IPS DF 6.9 (cell line): ENCODE results near the gene ZNF225.
A peak's percentile ranks its signal among the peaks of the same experiment; 100 is the strongest.
"Not testable (repeated sequence)": the region's sequence is repeated elsewhere in the genome, so short reads cannot be mapped to it uniquely, and the experiment has no call there.

Experiments used
- DNase-seq: peaks from one replicate; pipeline ENCODE4 v3.0.0-alpha.2; 2013; ENCODE audit warnings: low read depth, low spot score
- H3K27ac ChIP-seq: one replicate; pipeline ENCODE4 v1.5.1; 2013; ENCODE audit warnings: low read length, control low read depth
- H3K27me3 ChIP-seq: 2 replicates; pipeline ENCODE4 v1.6.1; 2013; ENCODE audit warnings: mild to moderate bottlenecking, low read length; ENCODE audit not compliant: control insufficient read depth, insufficient read depth
- H3K36me3 ChIP-seq: 2 replicates; pipeline ENCODE4 v1.6.1; 2013; ENCODE audit warnings: low read length; ENCODE audit not compliant: control insufficient read depth, insufficient read depth
- H3K4me1 ChIP-seq: 2 replicates; pipeline ENCODE4 v1.6.1; 2013; ENCODE audit warnings: low read length; ENCODE audit not compliant: control insufficient read depth, insufficient read depth
- H3K4me3 ChIP-seq: 2 replicates; pipeline ENCODE4 v1.5.1; 2013; ENCODE audit warnings: mild to moderate bottlenecking, low read length
- H3K9me3 ChIP-seq: 2 replicates; pipeline ENCODE4 v1.6.1; 2013; ENCODE audit warnings: low read length, inconsistent platforms; ENCODE audit not compliant: control insufficient read depth, insufficient read depth
- WGBS: extraction: QIAGEN DNeasy Blood & Tissue Kit; methylation state at CpG from one replicate; pipeline ENCODE4 v1.1.7; 2013; ENCODE audit warnings: mixed read lengths, missing lambda C conversion rate; ENCODE audit not compliant: insufficient read length, insufficient coverage; 5-methylcytosine and 5-hydroxymethylcytosine counted together

ZNF225 gene

DNA sequence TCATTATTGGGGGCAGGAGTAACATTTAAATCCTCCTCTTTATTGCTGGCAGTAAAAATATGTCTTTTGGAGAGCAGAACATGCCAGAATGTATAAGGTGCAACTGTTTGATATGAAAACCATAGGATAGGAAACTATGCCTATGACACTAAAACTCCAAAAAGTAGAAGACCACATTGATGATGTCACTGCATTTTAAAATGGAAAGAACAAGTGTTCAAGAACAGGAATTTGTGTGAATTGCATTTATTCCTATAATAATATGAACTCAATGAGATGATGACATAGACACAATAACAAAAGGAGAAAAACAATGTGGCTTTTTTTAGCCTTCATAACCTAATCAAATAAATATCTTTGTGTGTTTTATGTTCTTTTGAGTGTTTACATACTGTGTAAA is 3.7 kb upstream of the ZNF225 start:
- DNase-seq = no peak
- Histone ChIP-seq H3K27ac (no peak overlapping the region), H3K36me3 (peaks cover 16% of the 10 kb centered on the region; the same call in 1 of the 2 replicates), H3K4me3 (no peak overlapping the region), H3K27me3 (no peaks in the 10 kb centered on the region), H3K4me1 (no peaks in the 10 kb centered on the region), H3K9me3 (peaks cover 4% of the 10 kb centered on the region)

GRCh38 chr19:44111910-44112463 is 1.2 kb upstream of the ZNF225 start:
- Histone ChIP-seq H3K4me3 (peak overlapping the region; percentile 49; the same call in 1 of the 2 replicates), H3K36me3 (peaks cover 8% of the 10 kb centered on the region; the same call in 1 of the 2 replicates), H3K4me1 (no peaks in the 10 kb centered on the region), H3K27ac (no peak overlapping the region), H3K9me3 (peaks cover under 1% of the 10 kb centered on the region; the same call in 1 of the 2 replicates), H3K27me3 (no peaks in the 10 kb centered on the region)
- WGBS = no CpG with 5 or more reads among the region's 17 CpGs
- DNase-seq = peak; percentile 80

- Histone ChIP-seq H3K27me3 (no peaks in the 10 kb centered on the region), H3K4me3 (peak overlapping the region; percentile 64; the same call in 1 of the 2 replicates), H3K36me3 (peaks cover 3% of the 10 kb centered on the region; the same call in 1 of the 2 replicates), H3K9me3 (no peaks in the 10 kb centered on the region; the same call in 1 of the 2 replicates), H3K27ac (no peak overlapping the region), H3K4me1 (no peaks in the 10 kb centered on the region)
- DNase-seq = no peak
- no CpG with 5 or more reads among the region's 11 CpGs for WGBS
These were observed 429 bp upstream of the ZNF225 start for GRCh38 chr19:44112802-44113137.

DNA sequence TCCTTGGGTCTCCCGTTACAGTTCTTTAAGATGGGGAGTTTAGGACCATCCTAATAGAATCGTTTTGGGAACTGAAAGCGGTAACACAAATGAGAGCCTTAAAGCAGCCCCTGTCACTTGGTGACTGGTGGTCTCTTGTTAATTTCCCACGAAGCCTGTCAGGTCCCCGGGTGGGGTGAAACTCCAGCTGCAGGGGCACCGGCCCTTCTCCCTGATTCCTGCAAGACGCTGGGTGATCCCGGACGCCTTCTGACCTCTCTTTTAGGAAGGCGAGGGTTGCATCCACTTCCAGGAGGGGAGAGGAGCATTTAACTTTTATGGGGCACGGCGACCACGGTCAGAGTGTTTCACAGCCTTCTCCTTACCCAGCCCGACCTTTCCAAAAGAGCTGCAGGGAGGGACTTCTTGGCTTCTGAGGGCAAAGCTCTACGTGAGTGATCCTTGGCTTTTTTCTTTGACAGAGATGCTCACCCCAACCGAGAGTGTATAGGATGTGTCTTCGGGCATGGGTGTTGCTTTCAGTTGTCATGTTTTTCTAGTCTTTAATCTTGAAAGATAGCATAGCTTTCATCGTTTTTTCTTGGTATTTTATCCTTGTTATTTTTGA is 688 bp downstream of the ZNF225 start:
- Histone ChIP-seq H3K36me3 (peaks cover 5% of the 10 kb centered on the region; the same call in 1 of the 2 replicates), H3K4me3 (peak overlapping the region; percentile 89), H3K9me3 (no peaks in the 10 kb centered on the region), H3K27ac (no peak overlapping the region), H3K4me1 (no peaks in the 10 kb centered on the region), H3K27me3 (no peaks in the 10 kb centered on the region)
- no peak for DNase-seq
- no CpG with 5 or more reads among the region's 18 CpGs for WGBS

DNA sequence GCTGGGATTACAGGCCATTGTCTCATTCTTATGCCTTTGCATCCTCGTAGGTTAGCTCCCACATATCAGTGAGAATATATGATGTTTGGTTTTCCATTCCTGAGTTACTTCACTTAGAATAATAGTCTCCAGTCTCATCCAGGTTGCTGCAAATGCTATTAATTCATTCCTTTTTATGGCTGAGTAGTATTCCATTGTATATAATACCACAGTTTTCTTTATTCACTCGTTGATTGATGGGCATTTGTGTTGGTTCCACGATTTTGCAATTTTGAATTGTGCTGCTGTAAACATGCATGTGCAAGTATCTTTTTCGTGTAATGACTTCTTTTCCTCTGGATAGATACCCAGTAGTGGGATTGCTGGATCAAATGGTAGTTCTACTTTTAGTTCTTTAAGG is 8.0 kb downstream of the ZNF225 start:
- H3K4me3 ChIP-seq, H3K27ac ChIP-seq, H3K4me1 ChIP-seq, H3K27me3 ChIP-seq, H3K9me3 ChIP-seq, H3K36me3 ChIP-seq, DNase-seq: not testable (repeated sequence)
- WGBS = no CpG with 5 or more reads among the region's 4 CpGs

GRCh38 chr19:44131955-44132354 is 18.8 kb downstream of the ZNF225 start:
- Histone ChIP-seq H3K9me3 (no peaks in the 10 kb centered on the region), H3K4me1 (no peaks in the 10 kb centered on the region), H3K27ac (no peak overlapping the region), H3K4me3 (no peak overlapping the region), H3K27me3 (no peaks in the 10 kb centered on the region), H3K36me3 (no peaks in the 10 kb centered on the region; the same call in 1 of the 2 replicates)
- WGBS = no CpG with 5 or more reads among the region's 5 CpGs
- no peak for DNase-seq

GRCh38 chr19:44141191-44142058 is 28.2 kb downstream of the ZNF225 start, which contains the start of gene ZNF234:
ZNF234 (plus strand) TSS chr19:44141554; CDS start chr19:44144633, 3,079 bp downstream.
- whole genome bisulfite sequencing = no CpG with 5 or more reads among the region's 52 CpGs
- Histone ChIP-seq H3K27ac (no peak within 1 kb of the TSS), H3K4me1 (no peaks in the 10 kb centered on the region), H3K36me3 (no peaks in the 10 kb centered on the region), H3K27me3 (no peaks in the 10 kb centered on the region), H3K4me3 (peak within 1 kb of the TSS; percentile 94), H3K9me3 (no peaks in the 10 kb centered on the region)
- peak; percentile 25 for DNase-seq

GRCh38 chr19:44142059-44142433 is 28.8 kb downstream of the ZNF225 start:
- peak overlapping the region; percentile 94; the same call in 1 of the 2 replicates for H3K4me3 ChIP-seq
- H3K27ac ChIP-seq = no peak overlapping the region
- H3K27me3 ChIP-seq = no peaks in the 10 kb centered on the region
- H3K9me3 ChIP-seq = no peaks in the 10 kb centered on the region
- no CpG with 5 or more reads among the region's 13 CpGs for WGBS
- no peak for DNase-seq
- no peaks in the 10 kb centered on the region for H3K4me1 ChIP-seq
- H3K36me3 ChIP-seq = no peaks in the 10 kb centered on the region

- H3K4me3 ChIP-seq = no peak overlapping the region
- H3K4me1 ChIP-seq = no peaks in the 10 kb centered on the region
- no peaks in the 10 kb centered on the region for H3K27me3 ChIP-seq
- DNase-seq = no peak
- no peaks in the 10 kb centered on the region for H3K36me3 ChIP-seq
- no CpG with 5 or more reads among the region's 4 CpGs for WGBS
- no peak overlapping the region for H3K27ac ChIP-seq
- H3K9me3 ChIP-seq = no peaks in the 10 kb centered on the region
These were observed 36.6 kb downstream of the ZNF225 start for GRCh38 chr19:44149776-44150175.

- H3K27ac ChIP-seq = no peak overlapping the region
- no peaks in the 10 kb centered on the region for H3K27me3 ChIP-seq
- H3K4me1 ChIP-seq = no peaks in the 10 kb centered on the region
- peaks cover 4% of the 10 kb centered on the region; the same call in 1 of the 2 replicates for H3K36me3 ChIP-seq
- WGBS = no CpG with 5 or more reads among the region's 5 CpGs
- no peak overlapping the region for H3K4me3 ChIP-seq
- peaks cover 3% of the 10 kb centered on the region; the same call in 1 of the 2 replicates for H3K9me3 ChIP-seq
- no peak for DNase-seq
These were observed 38.3 kb downstream of the ZNF225 start for GRCh38 chr19:44151491-44151890.
